A673 (cell line): ENCODE data around the gene UBE4B. TPM values are rescaled to one million over a fixed set of nuclear protein-coding genes. Genes with fewer than 3 reads are reported as not detected.
"Not testable (repeated sequence)": the region's sequence is repeated elsewhere in the genome, so short reads cannot be mapped to it uniquely, and the experiment has no call there.

ENCODE experiments used
- BruUV-seq: library from RNA; stranded (reverse); fragments of 400-500 nt; replicated peaks from 2 replicates; lab custom pipeline; 2021; lab: Mats Ljungman, UMichigan
- CTCF ChIA-PET: fragments of 300-600 bp; sonication (Branson Sonifier 250); formaldehyde crosslinking; loops from one replicate; lab custom pipeline; 2022; ENCODE audit warnings: antibody characterized with exemption; lab: Charles Lee
- POLR2A ChIA-PET: fragments of 300-600 bp; sonication (Branson Sonifier 250); formaldehyde crosslinking; loops from one replicate; lab custom pipeline; 2022; ENCODE audit warnings: antibody characterized with exemption; ENCODE audit not compliant: low non-redundant PET; lab: Charles Lee
- DNase-seq: peaks from one replicate; pipeline ENCODE4 v3.0.0-alpha.2; 2015; ENCODE audit warnings: low spot score
- H3K27ac ChIP-seq: fragments of 200-600 bp; sonication (generic); 2 replicates; pipeline ENCODE4 v1.5.1; 2016; ENCODE audit warnings: mixed run types, low read depth, mild to moderate bottlenecking, mixed read lengths, antibody characterized with exemption, low read length; ENCODE audit not compliant: poor library complexity, severe bottlenecking
- H3K27me3 ChIP-seq: fragments of 200-600 bp; sonication (generic); replicated peaks from 2 replicates; pipeline ENCODE4 v1.6.1; 2017; ENCODE audit warnings: mixed run types, low read depth, mild to moderate bottlenecking, mixed read lengths, antibody characterized with exemption, low read length; ENCODE audit not compliant: insufficient read depth, poor library complexity
- H3K36me3 ChIP-seq: fragments of 200-600 bp; sonication (generic); 2 replicates; pipeline ENCODE4 v1.6.1; 2016; ENCODE audit warnings: mixed run types, mild to moderate bottlenecking, mixed read lengths, antibody characterized with exemption, low read length; ENCODE audit not compliant: insufficient read depth, poor library complexity, severe bottlenecking
- H3K4me1 ChIP-seq: fragments of 200-600 bp; sonication (generic); 2 replicates; pipeline ENCODE4 v1.6.1; 2017; ENCODE audit warnings: mixed run types, mild to moderate bottlenecking, mixed read lengths, antibody characterized with exemption, low read length; ENCODE audit not compliant: insufficient read depth, poor library complexity, severe bottlenecking
- H3K4me3 ChIP-seq: fragments of 200-600 bp; sonication (generic); 2 replicates; pipeline ENCODE4 v1.5.1; 2016; ENCODE audit warnings: low read depth, mixed run types, mild to moderate bottlenecking, mixed read lengths, low read length; ENCODE audit not compliant: poor library complexity, severe bottlenecking
- H3K9me3 ChIP-seq: fragments of 200-600 bp; sonication (generic); 2 replicates; pipeline ENCODE4 v1.6.1; 2016; ENCODE audit warnings: mixed run types, low read depth, mild to moderate bottlenecking, mixed read lengths, antibody characterized with exemption, low read length; ENCODE audit not compliant: poor library complexity, severe bottlenecking
- EZH2 ChIP-seq: fragments of 200-600 bp; sonication (generic); IDR thresholded peaks from 2 replicates; pipeline ENCODE4 v1.6.1; 2017; ENCODE audit warnings: borderline replicate concordance, low read depth, mild to moderate bottlenecking, mixed read lengths, antibody characterized with exemption, low read length; ENCODE audit not compliant: poor library complexity, severe bottlenecking
- intact Hi-C: fragments of 100-400 bp; cut with micrococcal nuclease; formaldehyde crosslinking; loops from one replicate; pipeline ENCODE4 v1.10.0; 2022; ENCODE audit not compliant: unreplicated experiment
- total RNA-seq: library from RNA; stranded (reverse); gene quantifications from 2 replicates; pipeline ENCODE4 v1.2.3, GENCODE V29; 2021
- TF ChIP-seq, protein P1 (sequence below): fragments of 300-800, 200-600 bp; sonication (generic); conservative IDR thresholded peaks from 2 replicates; pipeline ENCODE4 v1.5.1; 2017; ENCODE audit warnings: low read depth, mild to moderate bottlenecking, antibody characterized with exemption, low read length, moderate library complexity, mixed read lengths

UBE4B gene
- total RNA-seq, 1 experiment from 2014 or later: 58.0 TPM

DNA sequence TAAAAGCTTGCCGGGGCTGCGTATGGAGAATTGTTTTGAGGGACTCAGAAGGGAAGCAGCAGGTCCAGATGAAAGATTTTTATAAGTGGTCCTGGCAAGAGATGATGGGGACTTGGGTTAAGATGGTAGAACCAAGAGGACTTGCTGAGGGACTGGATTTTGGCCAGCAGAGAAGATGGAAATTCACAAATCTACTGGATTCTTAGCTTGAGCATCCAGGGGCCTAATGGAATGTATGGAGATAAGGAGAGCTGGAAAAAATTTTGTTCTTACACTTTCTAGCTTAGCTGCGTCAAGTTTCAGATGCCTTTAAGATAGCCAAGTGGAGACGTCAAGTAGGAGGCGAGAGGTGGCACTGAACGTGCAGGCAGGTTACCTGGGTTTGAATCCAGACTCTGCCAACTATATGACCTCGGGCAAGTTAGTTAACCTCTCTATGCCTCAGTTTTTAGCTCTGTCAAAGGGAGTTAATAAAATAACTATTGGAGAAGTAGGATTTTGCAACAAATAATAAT is 39.1 kb upstream of the UBE4B start:
- intact Hi-C loops: no loop called here
- no TSS peak for BruUV-seq
- H3K9me3 ChIP-seq: peaks cover 2% of the 10 kb centered on the region

DNA sequence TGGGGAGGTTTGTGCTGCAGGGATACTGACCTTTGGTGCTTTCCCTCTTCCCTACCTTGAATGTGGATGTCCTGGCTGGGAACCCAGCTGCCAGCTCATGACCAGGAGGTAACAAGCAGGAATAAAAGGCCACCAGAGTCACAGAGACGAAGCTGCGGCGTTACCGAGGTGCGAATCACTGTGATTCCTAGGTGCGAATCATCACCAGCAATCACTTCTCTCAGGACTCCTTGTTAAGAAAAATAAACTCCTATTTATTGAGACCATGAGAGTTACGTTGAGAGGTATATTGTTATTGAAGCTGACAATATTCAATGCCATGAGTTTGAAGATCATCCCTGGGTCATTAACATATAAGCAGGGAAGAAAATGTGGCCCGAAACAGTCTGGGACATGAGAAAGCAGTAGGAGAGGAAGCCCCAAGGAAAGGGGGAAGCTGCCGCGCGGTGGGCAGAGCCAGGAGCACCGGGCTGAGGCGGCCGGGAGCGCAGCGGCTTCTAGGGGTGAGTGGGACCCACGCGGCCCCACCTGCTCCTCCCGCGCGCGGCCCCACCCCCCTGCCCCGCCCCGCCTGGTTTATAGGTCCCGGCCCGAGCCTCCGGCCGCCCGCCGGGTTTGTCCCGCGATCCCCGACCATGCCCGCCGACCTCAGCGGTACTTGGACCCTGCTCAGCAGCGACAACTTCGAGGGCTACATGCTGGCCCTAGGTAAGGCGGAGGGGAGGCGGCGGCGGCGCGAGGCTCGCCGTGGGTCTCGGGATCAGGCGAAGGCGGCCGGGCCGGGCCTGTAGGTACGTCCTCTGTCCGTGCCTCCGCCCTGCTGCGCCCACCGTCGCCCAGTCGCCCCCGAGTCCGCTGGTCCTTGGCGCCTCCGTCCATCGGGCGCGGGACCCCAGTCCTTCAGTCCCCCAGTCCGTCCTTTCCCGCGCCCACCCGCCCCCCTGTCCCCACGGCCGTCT is 35.9 kb upstream of the UBE4B start, which contains the start of gene RBP7:
Gene RBP7, plus strand, starts transcription at position 605 of the 959 bp plus-strand sequence. Its CDS starts 31 bp downstream, at position 636.
- ChIA-PET CTCF (no interaction called here), POLR2A (no interaction called here)
- BruUV-seq: no TSS peak
- no peaks in the 10 kb centered on the region for H3K4me1 ChIP-seq
- H3K27ac ChIP-seq: no peak within 1 kb of the TSS
- peak within 1 kb of the TSS; percentile 39 for H3K4me3 ChIP-seq
- DNase-seq: no peak
- H3K9me3 ChIP-seq: peaks cover 7% of the 10 kb centered on the region
- H3K27me3 ChIP-seq: peaks cover 28% of the 10 kb centered on the region
- intact Hi-C loops: no loop called here
- no peaks in the 10 kb centered on the region for H3K36me3 ChIP-seq
- TF ChIP-seq, protein P1, sequence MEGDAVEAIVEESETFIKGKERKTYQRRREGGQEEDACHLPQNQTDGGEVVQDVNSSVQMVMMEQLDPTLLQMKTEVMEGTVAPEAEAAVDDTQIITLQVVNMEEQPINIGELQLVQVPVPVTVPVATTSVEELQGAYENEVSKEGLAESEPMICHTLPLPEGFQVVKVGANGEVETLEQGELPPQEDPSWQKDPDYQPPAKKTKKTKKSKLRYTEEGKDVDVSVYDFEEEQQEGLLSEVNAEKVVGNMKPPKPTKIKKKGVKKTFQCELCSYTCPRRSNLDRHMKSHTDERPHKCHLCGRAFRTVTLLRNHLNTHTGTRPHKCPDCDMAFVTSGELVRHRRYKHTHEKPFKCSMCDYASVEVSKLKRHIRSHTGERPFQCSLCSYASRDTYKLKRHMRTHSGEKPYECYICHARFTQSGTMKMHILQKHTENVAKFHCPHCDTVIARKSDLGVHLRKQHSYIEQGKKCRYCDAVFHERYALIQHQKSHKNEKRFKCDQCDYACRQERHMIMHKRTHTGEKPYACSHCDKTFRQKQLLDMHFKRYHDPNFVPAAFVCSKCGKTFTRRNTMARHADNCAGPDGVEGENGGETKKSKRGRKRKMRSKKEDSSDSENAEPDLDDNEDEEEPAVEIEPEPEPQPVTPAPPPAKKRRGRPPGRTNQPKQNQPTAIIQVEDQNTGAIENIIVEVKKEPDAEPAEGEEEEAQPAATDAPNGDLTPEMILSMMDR: no peak
- TF ChIP-seq EZH2: no peak

More for the DNA sequence above, 39.1 kb upstream of the UBE4B start:
- no peak for DNase-seq
- ChIA-PET CTCF (no interaction called here), POLR2A (no interaction called here)
- TF ChIP-seq, protein P1: no peak
- TF ChIP-seq EZH2: no peak
- no peak overlapping the region for H3K27ac ChIP-seq
- peaks cover 23% of the 10 kb centered on the region for H3K27me3 ChIP-seq
- no peaks in the 10 kb centered on the region for H3K36me3 ChIP-seq
- no peaks in the 10 kb centered on the region for H3K4me1 ChIP-seq
- no peak overlapping the region for H3K4me3 ChIP-seq

DNA sequence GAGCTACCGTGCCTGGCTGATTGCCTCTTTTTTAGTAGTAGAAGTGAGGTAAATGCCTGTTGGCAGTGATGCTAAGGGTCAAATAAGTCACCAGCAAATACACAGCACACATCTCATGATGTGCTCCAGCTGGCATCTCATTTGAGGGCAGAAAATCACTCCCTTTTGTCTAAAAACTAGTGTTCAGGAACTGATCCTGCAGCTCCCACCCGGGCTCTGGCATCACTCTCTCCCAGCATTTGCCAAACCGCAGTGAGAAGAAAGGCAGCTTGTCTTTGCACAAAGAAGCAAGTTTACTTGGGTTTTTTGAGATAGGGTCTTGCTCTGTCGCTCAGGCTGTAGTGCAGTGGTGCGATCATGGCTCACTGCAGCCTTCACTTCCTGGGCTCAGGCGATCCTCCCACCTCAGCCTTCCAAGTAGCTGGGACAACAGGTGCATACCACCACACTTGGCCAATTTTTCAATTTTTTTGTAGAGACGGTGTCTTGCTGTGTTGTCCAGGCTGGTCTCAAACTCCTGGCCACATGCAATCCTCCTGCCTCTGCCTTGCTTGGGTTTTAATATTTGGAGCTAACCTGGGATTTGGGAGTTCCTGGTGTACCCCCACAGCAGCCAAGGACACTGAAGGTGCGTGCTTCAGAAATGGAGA is 31.6 kb upstream of the UBE4B start:
- Histone ChIP-seq H3K27me3 (peaks cover 27% of the 10 kb centered on the region), H3K4me1 (no peaks in the 10 kb centered on the region), H3K27ac (no peak overlapping the region), H3K36me3 (no peaks in the 10 kb centered on the region), H3K4me3 (no peak overlapping the region), H3K9me3 (peaks cover 7% of the 10 kb centered on the region)
- DNase-seq: no peak
- ChIA-PET CTCF (no interaction called here), POLR2A (no interaction called here)
- no peak for TF ChIP-seq EZH2
- TF ChIP-seq, protein P1: no peak
- no TSS peak for BruUV-seq
- intact Hi-C loops: no loop called here

DNA sequence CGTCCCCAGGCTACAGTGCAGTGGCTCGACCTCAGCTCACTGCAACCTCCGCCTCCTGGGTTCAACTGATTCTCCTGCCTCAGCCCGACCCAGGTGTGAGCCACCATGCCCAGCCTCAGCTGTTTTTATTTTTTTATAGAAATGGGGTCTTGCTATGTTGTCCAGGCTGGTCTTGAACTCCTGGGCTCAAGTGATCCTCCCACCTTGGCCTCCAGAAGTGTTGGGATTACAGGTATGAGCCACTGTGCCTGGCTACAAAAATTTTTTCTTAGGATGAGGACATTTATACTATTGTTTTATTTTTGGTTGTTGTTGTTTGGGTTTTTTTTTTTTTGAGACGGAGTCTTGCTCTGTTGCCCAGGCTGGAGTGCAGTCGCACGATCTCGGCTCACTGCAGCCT is 27.5 kb upstream of the UBE4B start:
- H3K4me3 ChIP-seq, H3K4me1 ChIP-seq, DNase-seq, CTCF ChIA-PET, H3K9me3 ChIP-seq, POLR2A ChIA-PET, H3K27ac ChIP-seq, H3K36me3 ChIP-seq, intact Hi-C loops, H3K27me3 ChIP-seq, BruUV-seq: not testable (repeated sequence)
